ENCODE measurements around the gene RPL32.
A peak's percentile ranks its signal among the peaks of the same experiment; 100 is the strongest.

The RPL32 gene

DNA sequence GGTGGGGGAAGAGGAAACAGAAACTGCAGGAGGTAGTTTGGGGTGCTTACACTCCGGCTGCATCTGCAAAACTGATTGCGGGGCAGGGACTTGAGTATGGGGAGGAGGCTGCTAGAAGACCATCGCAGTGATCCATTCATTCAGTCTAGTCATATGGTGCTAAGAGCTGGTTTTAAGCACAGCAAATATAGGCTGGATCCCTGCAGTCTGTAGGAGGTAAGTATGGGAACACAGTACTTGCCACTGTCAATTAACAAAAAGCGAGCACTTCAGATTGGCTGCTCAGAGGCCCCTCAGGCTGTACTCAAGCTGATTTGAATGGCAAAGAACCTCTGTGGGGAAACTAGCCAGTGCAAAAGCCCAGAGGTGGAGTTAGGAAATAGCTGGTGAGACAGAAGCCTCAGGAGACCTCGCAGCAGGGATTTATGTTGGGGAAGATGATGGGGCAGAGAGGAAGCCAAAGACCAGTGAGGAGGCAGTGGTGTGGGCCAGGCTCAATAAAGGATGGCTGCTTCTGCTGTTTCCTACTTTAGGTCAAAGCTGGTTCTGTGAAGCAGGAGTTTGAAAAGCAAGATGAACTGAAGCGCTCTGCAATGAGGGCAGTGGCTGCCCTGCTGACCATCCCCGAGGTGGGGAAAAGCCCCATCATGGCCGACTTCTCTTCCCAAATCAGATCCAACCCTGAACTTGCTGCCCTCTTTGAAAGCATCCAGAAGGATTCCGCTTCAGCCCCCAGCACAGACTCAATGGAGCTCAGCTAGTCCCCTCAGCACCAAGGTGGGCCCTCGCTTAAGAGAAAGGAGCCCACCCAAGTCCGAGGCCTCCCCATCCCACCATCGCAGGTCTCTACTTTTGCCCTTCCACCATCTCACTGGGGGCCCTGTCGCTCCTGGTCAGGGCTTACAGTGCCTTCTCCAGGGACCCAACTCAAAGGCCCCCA is 7.9 kb downstream of the RPL32 start (continued):
- TF ChIP-seq, protein P1, sequence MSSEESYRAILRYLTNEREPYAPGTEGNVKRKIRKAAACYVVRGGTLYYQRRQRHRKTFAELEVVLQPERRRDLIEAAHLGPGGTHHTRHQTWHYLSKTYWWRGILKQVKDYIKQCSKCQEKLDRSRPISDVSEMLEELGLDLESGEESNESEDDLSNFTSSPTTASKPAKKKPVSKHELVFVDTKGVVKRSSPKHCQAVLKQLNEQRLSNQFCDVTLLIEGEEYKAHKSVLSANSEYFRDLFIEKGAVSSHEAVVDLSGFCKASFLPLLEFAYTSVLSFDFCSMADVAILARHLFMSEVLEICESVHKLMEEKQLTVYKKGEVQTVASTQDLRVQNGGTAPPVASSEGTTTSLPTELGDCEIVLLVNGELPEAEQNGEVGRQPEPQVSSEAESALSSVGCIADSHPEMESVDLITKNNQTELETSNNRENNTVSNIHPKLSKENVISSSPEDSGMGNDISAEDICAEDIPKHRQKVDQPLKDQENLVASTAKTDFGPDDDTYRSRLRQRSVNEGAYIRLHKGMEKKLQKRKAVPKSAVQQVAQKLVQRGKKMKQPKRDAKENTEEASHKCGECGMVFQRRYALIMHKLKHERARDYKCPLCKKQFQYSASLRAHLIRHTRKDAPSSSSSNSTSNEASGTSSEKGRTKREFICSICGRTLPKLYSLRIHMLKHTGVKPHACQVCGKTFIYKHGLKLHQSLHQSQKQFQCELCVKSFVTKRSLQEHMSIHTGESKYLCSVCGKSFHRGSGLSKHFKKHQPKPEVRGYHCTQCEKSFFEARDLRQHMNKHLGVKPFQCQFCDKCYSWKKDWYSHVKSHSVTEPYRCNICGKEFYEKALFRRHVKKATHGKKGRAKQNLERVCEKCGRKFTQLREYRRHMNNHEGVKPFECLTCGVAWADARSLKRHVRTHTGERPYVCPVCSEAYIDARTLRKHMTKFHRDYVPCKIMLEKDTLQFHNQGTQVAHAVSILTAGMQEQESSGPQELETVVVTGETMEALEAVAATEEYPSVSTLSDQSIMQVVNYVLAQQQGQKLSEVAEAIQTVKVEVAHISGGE (tag by site-specific recombination; conservative IDR thresholded peaks at IDR 0.05; ENCODE audit: low read depth), result no peak
- TF ChIP-seq ZNF37A (tag by site-specific recombination; IDR thresholded peaks at IDR 0.05), result no peak

DNA sequence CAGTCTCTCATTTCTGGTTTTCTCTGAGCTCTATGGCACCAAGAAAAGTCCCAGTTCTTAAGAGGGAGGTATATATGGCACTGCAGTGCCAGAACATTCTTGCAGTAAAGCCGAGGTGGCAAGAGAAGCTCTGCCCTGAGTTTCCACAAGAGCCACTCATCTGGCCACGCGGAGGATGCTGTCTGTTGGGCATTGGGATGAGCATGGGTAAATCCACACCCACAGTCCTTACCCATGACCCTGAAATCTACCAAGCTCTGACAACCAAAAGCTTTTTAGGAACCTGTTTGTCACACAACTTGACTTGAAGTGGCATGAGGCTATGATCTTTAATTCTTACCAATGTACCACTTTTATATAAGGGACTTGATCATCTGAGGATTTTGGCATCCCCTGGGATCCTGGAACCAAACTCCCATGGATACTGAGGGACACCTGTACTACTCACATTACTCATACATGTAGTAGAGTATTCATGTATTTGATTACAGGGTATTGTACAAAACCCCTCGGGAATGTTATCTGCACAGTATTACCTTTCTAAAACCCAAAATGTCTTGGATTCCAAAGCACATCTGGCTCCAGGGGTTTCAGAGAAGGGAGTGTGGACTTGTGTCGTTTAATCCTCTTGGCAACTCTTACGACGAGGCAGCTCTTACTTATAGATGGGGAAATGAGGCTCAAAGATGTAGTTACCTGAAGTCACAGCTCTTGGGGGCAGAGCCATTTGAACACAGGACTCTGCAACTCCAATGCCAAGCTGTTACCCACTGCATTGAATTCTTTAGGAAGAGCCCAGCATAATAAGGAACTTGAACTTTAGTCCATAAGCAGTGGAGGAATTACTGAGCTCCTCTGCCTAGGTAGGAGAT is 8.8 kb downstream of the RPL32 start:
- CTCF ChIA-PET, result interaction anchor here (0.6 to 1.5 kb wide), 4 partner anchors 9 to 128 kb away, joined by 3 to 10 read pairs (median 4); partner anchors contain the start of gene RPL32
- Histone ChIP-seq H3K4me1 (ENCODE audit: control insufficient read depth, insufficient read depth, low read length) (no peaks in the 10 kb centered on the region), H3K9me3 (ENCODE audit: control insufficient read depth, insufficient read depth, low read depth, low read length) (no peaks in the 10 kb centered on the region), H3K27ac (ENCODE audit: extremely low read depth, low read depth, low read length) (no peak overlapping the region), H3K4me3 (ENCODE audit: low read depth, low read length) (no peak overlapping the region), H3K36me3 (ENCODE audit: control insufficient read depth in 2 of 2, insufficient read depth in 1 of 2, low read length in 2 of 2) (peaks cover 29 to 88% of the 10 kb centered on the region in 2 experiments)
- peak; percentile 52; the same call in 1 of the 2 replicates for TF ChIP-seq ZNF600 (tag by site-specific recombination; IDR thresholded peaks at IDR 0.05)
- TF ChIP-seq, protein P2, sequence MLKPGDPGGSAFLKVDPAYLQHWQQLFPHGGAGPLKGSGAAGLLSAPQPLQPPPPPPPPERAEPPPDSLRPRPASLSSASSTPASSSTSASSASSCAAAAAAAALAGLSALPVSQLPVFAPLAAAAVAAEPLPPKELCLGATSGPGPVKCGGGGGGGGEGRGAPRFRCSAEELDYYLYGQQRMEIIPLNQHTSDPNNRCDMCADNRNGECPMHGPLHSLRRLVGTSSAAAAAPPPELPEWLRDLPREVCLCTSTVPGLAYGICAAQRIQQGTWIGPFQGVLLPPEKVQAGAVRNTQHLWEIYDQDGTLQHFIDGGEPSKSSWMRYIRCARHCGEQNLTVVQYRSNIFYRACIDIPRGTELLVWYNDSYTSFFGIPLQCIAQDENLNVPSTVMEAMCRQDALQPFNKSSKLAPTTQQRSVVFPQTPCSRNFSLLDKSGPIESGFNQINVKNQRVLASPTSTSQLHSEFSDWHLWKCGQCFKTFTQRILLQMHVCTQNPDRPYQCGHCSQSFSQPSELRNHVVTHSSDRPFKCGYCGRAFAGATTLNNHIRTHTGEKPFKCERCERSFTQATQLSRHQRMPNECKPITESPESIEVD (tag by site-specific recombination; IDR thresholded peaks at IDR 0.05), result no peak
- POLR2A ChIA-PET, result interaction anchor here (0.7 to 2.0 kb wide), 6 partner anchors 9 to 125 kb away, joined by 3 to 22 read pairs (median 3); partner anchors contain the start of genes CAND2 and RPL32

DNA sequence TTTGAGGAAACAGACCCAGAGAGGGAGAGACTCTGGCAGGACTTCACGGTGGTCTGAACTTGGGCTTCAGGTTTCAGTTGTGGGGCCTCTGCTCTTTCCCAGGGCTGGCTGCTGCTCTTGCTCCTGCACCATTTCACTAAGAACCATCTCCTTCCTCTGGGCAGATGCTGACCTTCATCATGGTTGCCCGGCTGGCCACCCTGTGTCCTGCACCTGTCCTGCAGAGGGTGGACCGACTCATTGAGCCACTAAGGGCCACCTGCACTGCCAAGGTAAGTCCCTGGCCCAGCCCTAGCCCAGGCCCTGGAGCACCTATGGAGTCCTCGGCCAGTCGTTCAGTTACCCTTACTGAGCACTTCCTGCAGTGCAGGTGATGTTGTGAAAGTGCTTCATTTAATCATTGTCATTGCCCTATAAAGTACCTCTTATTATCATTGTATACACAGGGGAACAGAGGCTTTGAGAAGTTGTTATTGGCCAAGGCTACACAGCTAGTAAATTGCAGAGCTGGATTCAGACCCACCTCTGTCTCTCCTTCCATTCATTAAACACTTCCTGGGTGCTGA is 10.0 kb downstream of the RPL32 start:
- Histone ChIP-seq H3K36me3 (ENCODE audit: control insufficient read depth in 2 of 2, insufficient read depth in 1 of 2, low read length in 2 of 2) (peaks cover 29 to 84% of the 10 kb centered on the region in 2 experiments), H3K9me3 (ENCODE audit: control insufficient read depth, insufficient read depth, low read depth, low read length) (no peaks in the 10 kb centered on the region), H3K4me3 (ENCODE audit: low read depth, low read length) (no peak overlapping the region), H3K27ac (ENCODE audit: extremely low read depth, low read depth, low read length) (no peak overlapping the region), H3K4me1 (ENCODE audit: control insufficient read depth, insufficient read depth, low read length) (no peaks in the 10 kb centered on the region)
- ChIA-PET POLR2A (interaction anchor here (1.8 to 1.9 kb wide), 2 partner anchors 10 to 16 kb away, joined by 5 to 13 read pairs; partner anchors contain the start of gene RPL32), CTCF (interaction anchor here (0.6 to 2.1 kb wide), 5 partner anchors 10 to 165 kb away, joined by 3 to 9 read pairs (median 5); partner anchors contain the start of gene RPL32)
- TF ChIP-seq, protein P3, sequence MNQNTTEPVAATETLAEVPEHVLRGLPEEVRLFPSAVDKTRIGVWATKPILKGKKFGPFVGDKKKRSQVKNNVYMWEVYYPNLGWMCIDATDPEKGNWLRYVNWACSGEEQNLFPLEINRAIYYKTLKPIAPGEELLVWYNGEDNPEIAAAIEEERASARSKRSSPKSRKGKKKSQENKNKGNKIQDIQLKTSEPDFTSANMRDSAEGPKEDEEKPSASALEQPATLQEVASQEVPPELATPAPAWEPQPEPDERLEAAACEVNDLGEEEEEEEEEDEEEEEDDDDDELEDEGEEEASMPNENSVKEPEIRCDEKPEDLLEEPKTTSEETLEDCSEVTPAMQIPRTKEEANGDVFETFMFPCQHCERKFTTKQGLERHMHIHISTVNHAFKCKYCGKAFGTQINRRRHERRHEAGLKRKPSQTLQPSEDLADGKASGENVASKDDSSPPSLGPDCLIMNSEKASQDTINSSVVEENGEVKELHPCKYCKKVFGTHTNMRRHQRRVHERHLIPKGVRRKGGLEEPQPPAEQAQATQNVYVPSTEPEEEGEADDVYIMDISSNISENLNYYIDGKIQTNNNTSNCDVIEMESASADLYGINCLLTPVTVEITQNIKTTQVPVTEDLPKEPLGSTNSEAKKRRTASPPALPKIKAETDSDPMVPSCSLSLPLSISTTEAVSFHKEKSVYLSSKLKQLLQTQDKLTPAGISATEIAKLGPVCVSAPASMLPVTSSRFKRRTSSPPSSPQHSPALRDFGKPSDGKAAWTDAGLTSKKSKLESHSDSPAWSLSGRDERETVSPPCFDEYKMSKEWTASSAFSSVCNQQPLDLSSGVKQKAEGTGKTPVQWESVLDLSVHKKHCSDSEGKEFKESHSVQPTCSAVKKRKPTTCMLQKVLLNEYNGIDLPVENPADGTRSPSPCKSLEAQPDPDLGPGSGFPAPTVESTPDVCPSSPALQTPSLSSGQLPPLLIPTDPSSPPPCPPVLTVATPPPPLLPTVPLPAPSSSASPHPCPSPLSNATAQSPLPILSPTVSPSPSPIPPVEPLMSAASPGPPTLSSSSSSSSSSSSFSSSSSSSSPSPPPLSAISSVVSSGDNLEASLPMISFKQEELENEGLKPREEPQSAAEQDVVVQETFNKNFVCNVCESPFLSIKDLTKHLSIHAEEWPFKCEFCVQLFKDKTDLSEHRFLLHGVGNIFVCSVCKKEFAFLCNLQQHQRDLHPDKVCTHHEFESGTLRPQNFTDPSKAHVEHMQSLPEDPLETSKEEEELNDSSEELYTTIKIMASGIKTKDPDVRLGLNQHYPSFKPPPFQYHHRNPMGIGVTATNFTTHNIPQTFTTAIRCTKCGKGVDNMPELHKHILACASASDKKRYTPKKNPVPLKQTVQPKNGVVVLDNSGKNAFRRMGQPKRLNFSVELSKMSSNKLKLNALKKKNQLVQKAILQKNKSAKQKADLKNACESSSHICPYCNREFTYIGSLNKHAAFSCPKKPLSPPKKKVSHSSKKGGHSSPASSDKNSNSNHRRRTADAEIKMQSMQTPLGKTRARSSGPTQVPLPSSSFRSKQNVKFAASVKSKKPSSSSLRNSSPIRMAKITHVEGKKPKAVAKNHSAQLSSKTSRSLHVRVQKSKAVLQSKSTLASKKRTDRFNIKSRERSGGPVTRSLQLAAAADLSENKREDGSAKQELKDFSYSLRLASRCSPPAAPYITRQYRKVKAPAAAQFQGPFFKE (tag by site-specific recombination; IDR thresholded peaks at IDR 0.05; ENCODE audit: borderline replicate concordance), result no peak
- TF ChIP-seq ZNF266 (tag by site-specific recombination; IDR thresholded peaks at IDR 0.05; ENCODE audit: low read depth) (no peak), ZNF433 (tag by site-specific recombination; IDR thresholded peaks at IDR 0.05; ENCODE audit: low read depth) (no peak), KLF8 (tag by site-specific recombination; IDR thresholded peaks at IDR 0.05) (no peak), EGR2 (tag by site-specific recombination; IDR thresholded peaks at IDR 0.05; ENCODE audit: low read depth) (no peak), ZFP69B (tag by site-specific recombination; IDR thresholded peaks at IDR 0.05) (no peak), ZNF777 (tag by site-specific recombination; IDR thresholded peaks at IDR 0.05; ENCODE audit: borderline replicate concordance) (no peak), ZNF658 (tag by site-specific recombination; IDR thresholded peaks at IDR 0.05) (no peak), ZNF530 (tag by site-specific recombination; IDR thresholded peaks at IDR 0.05; ENCODE audit: low read depth) (no peak)
